Measurements from ENCODE around the gene ACIN1. TPM values are rescaled to one million over a fixed set of nuclear protein-coding genes. Genes with fewer than 3 reads are reported as not detected.

ACIN1 gene
- total RNA-seq, 1 donor from 2014 or later = 458 TPM

GRCh38 chr14:23054000-23054811 is 40.7 kb downstream of the ACIN1 start:
- Mint-ChIP-seq H3K27me3 (no peaks in the 10 kb centered on the region), H3K36me3 (ENCODE audit: insufficient read depth) (peaks cover 2% of the 10 kb centered on the region), H3K27ac (no peak overlapping the region), H3K4me3 (ENCODE audit: low read depth) (no peak overlapping the region), H3K4me1 (ENCODE audit: low read depth) (peaks cover 12% of the 10 kb centered on the region), H3K9me3 (ENCODE audit: low read depth) (no peaks in the 10 kb centered on the region)
- no peak for TF ChIP-seq CTCF (IDR thresholded peaks at IDR 0.05; ENCODE audit: unreplicated experiment)
- DNase-seq (ENCODE audit: low spot score, unreplicated experiment) = no peak

- H3K36me3 Mint-ChIP-seq (ENCODE audit: insufficient read depth) = no peaks in the 10 kb centered on the region
- no peak overlapping the region for H3K4me3 Mint-ChIP-seq (ENCODE audit: low read depth)
- no peak for TF ChIP-seq CTCF (IDR thresholded peaks at IDR 0.05; ENCODE audit: unreplicated experiment)
- no peaks in the 10 kb centered on the region for H3K27me3 Mint-ChIP-seq
- DNase-seq (ENCODE audit: low spot score, unreplicated experiment) = no peak
- H3K27ac Mint-ChIP-seq = no peak overlapping the region
- peaks cover 12% of the 10 kb centered on the region for H3K4me1 Mint-ChIP-seq (ENCODE audit: low read depth)
- no peaks in the 10 kb centered on the region for H3K9me3 Mint-ChIP-seq (ENCODE audit: low read depth)
Observed at GRCh38 chr14:23053426-23053825, 41.5 kb downstream of the ACIN1 start.

GRCh38 chr14:23052671-23053070 is 42.3 kb downstream of the ACIN1 start:
- no peak for TF ChIP-seq CTCF (IDR thresholded peaks at IDR 0.05; ENCODE audit: unreplicated experiment)
- Mint-ChIP-seq H3K4me3 (ENCODE audit: low read depth) (no peak overlapping the region), H3K36me3 (ENCODE audit: insufficient read depth) (no peaks in the 10 kb centered on the region), H3K27ac (no peak overlapping the region), H3K27me3 (no peaks in the 10 kb centered on the region), H3K9me3 (ENCODE audit: low read depth) (no peaks in the 10 kb centered on the region), H3K4me1 (ENCODE audit: low read depth) (peaks cover 12% of the 10 kb centered on the region)
- no peak for DNase-seq (ENCODE audit: low spot score, unreplicated experiment)

- H3K4me3 Mint-ChIP-seq (ENCODE audit: low read depth) = no peak overlapping the region
- H3K9me3 Mint-ChIP-seq (ENCODE audit: low read depth) = no peaks in the 10 kb centered on the region
- no peak for DNase-seq (ENCODE audit: low spot score, unreplicated experiment)
- H3K36me3 Mint-ChIP-seq (ENCODE audit: insufficient read depth) = peaks cover 4% of the 10 kb centered on the region
- H3K27ac Mint-ChIP-seq = no peak overlapping the region
- no peak for TF ChIP-seq CTCF (IDR thresholded peaks at IDR 0.05; ENCODE audit: unreplicated experiment)
- peaks cover 12% of the 10 kb centered on the region for H3K4me1 Mint-ChIP-seq (ENCODE audit: low read depth)
- H3K27me3 Mint-ChIP-seq = no peaks in the 10 kb centered on the region
Observed at GRCh38 chr14:23052182-23052623, 42.7 kb downstream of the ACIN1 start.

- no peaks in the 10 kb centered on the region for H3K27me3 Mint-ChIP-seq
- no peak overlapping the region for H3K27ac Mint-ChIP-seq
- no peak for DNase-seq (ENCODE audit: low spot score, unreplicated experiment)
- H3K4me1 Mint-ChIP-seq (ENCODE audit: low read depth) = peaks cover 7% of the 10 kb centered on the region
- H3K36me3 Mint-ChIP-seq (ENCODE audit: insufficient read depth) = peaks cover 4% of the 10 kb centered on the region
- no peak overlapping the region for H3K4me3 Mint-ChIP-seq (ENCODE audit: low read depth)
- TF ChIP-seq CTCF (IDR thresholded peaks at IDR 0.05; ENCODE audit: unreplicated experiment) = no peak
- H3K9me3 Mint-ChIP-seq (ENCODE audit: low read depth) = no peaks in the 10 kb centered on the region
Observed at GRCh38 chr14:23051141-23052057, 43.5 kb downstream of the ACIN1 start.
